Measurements from ENCODE around the gene TMEM269.

Gene TMEM269

GRCh38 chr1:42824481-42825035, 39.8 kb downstream of the TMEM269 start:
- in situ Hi-C loops (cut with MboI; ENCODE audit: low sequenced_read_pairs, unreplicated experiment) = no loop called here
- TF ChIP-seq, protein P1, sequence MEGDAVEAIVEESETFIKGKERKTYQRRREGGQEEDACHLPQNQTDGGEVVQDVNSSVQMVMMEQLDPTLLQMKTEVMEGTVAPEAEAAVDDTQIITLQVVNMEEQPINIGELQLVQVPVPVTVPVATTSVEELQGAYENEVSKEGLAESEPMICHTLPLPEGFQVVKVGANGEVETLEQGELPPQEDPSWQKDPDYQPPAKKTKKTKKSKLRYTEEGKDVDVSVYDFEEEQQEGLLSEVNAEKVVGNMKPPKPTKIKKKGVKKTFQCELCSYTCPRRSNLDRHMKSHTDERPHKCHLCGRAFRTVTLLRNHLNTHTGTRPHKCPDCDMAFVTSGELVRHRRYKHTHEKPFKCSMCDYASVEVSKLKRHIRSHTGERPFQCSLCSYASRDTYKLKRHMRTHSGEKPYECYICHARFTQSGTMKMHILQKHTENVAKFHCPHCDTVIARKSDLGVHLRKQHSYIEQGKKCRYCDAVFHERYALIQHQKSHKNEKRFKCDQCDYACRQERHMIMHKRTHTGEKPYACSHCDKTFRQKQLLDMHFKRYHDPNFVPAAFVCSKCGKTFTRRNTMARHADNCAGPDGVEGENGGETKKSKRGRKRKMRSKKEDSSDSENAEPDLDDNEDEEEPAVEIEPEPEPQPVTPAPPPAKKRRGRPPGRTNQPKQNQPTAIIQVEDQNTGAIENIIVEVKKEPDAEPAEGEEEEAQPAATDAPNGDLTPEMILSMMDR (IDR thresholded peaks at IDR 0.05; ENCODE audit: borderline replicate concordance, control extremely low read depth, extremely low read depth, insufficient read depth, missing control alignments) = no peak
- DNase-seq (ENCODE audit: low spot score) = no peak

DNA sequence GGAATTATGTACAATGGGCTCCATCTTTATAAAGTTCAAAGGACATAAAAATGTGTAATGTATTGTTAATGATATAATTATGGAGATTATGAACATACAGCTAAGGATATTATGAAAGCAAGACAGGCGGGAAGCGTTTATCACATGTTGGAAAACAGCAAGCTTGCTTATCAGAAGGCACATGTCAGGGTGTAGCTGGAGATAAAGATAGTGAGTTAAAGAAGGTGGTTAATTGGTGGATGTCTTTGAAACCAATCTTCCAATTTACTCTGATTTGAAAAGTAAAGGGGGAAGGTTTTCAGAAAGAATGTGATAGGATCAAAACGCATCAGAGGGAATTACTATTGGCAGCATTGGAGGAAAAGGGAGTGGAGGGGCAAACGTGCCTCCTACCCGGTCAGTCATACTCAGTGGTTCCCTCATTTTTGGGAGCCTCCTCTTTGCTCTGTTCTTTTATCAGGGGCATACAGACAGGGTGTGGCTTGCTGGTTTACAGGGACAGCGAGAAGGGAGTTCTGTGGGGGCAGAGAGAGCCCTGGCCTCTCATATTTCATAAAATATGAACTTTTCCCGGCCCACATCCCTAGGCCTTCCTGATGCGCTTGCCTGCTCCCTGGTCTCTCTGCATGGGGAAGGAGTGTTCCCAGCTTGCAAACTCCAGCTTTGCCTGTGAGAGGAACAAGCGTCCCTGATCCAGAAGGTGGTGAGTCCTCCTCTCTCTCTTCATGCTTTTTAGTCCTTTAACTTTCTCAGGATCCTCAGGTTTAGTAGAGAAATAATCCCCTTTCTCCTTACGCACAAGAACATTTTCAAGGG, 40.5 kb downstream of the TMEM269 start:
- TF ChIP-seq, protein P1 (IDR thresholded peaks at IDR 0.05; ENCODE audit: borderline replicate concordance, control extremely low read depth, extremely low read depth, insufficient read depth, missing control alignments) = no peak
- in situ Hi-C loops (cut with MboI; ENCODE audit: low sequenced_read_pairs, unreplicated experiment) = no loop called here
- DNase-seq (ENCODE audit: low spot score) = no peak

GRCh38 chr1:42830631-42831030, 45.8 kb downstream of the TMEM269 start:
- TF ChIP-seq, protein P1 (IDR thresholded peaks at IDR 0.05; ENCODE audit: borderline replicate concordance, control extremely low read depth, extremely low read depth, insufficient read depth, missing control alignments) = no peak
- no peak for DNase-seq (ENCODE audit: low spot score)
- in situ Hi-C loops (cut with MboI; ENCODE audit: low sequenced_read_pairs, unreplicated experiment) = no loop called here

DNA sequence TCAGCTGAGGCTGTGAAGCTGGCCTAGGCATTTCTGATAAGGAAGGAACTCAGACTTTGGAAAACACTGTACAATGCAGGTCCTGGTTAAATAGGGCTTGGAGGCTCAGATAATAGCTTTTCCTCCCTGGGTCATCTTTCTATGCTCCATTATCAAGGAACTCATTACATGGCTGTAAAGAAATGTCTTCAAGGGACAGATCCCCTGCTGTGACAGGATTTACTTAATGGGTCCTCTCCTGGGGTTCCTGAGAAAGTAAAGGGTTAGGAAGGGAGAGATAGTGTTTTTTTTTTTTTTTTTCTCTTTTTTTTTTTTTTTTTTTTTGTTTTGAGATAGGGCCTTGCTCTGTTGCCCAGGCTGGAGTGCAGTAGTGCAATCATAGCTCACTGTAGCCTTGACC, 46.5 kb downstream of the TMEM269 start:
- in situ Hi-C loops (cut with MboI; ENCODE audit: low sequenced_read_pairs, unreplicated experiment) = no loop called here
- TF ChIP-seq, protein P1 (IDR thresholded peaks at IDR 0.05; ENCODE audit: borderline replicate concordance, control extremely low read depth, extremely low read depth, insufficient read depth, missing control alignments) = no peak
- no peak for DNase-seq (ENCODE audit: low spot score)

DNA sequence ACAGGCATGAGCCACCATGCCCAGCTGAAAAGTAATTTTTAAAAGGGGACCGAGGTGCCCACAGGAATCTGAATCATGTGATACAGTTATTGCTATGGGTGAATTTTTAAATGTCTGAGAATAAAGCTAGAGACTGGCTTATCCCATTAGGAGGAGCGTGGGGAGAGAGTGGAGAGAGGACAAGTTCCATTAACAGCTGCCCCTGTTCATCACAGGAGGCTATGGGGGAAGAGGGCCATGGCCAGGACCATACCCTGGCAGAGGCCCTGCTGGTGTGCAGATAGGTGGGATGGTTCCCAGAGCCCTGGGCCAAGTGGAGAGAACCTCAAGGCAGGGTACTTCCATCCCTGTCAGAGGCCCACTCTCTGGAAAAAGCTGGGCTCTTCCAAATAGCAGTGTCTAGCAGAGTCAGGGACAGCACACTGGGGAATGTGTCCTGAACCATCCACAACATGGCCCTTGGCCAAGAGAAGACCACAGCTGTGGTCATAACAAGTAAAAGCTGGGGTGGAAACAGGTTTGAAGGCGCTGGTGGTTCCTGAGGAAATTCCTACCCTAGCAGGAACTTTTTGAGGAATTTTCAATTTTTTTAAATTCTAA, 48.0 kb downstream of the TMEM269 start:
- TF ChIP-seq, protein P1 (IDR thresholded peaks at IDR 0.05; ENCODE audit: borderline replicate concordance, control extremely low read depth, extremely low read depth, insufficient read depth, missing control alignments) = no peak
- DNase-seq (ENCODE audit: low spot score) = no peak
- in situ Hi-C loops (cut with MboI; ENCODE audit: low sequenced_read_pairs, unreplicated experiment) = no loop called here

GRCh38 chr1:42833981-42834380, 49.2 kb downstream of the TMEM269 start:
- in situ Hi-C loops (cut with MboI; ENCODE audit: low sequenced_read_pairs, unreplicated experiment) = no loop called here
- DNase-seq (ENCODE audit: low spot score) = no peak
- TF ChIP-seq, protein P1 (IDR thresholded peaks at IDR 0.05; ENCODE audit: borderline replicate concordance, control extremely low read depth, extremely low read depth, insufficient read depth, missing control alignments) = no peak

Data from GM13976 (cell line).